HAP-1 (cell line): Measurements from ENCODE around the gene RTTN.

ENCODE experiments used
- DNase-seq, 2 experiments: peaks; one replicate each; pipeline ENCODE4 v3.0.0-alpha.2; 2016 to 2020; ENCODE audit warnings: low spot score in 2 of 2
- H3K27me3 ChIP-seq: fragments of 250-450 bp; sonication (Bioruptor Pico); 2 replicates; pipeline ENCODE4 v1.5.1; 2020; ENCODE audit warnings: low read depth, mild to moderate bottlenecking, moderate library complexity
- H3K36me3 ChIP-seq: fragments of 250-450 bp; sonication (Bioruptor Pico); replicated peaks from 2 replicates; pipeline ENCODE4 v1.5.1; 2020; ENCODE audit warnings: mild to moderate bottlenecking
- H3K4me1 ChIP-seq: fragments of 250-450 bp; sonication (Bioruptor Pico); 2 replicates; pipeline ENCODE4 v1.5.1; 2020; ENCODE audit warnings: mild to moderate bottlenecking
- H3K4me3 ChIP-seq: fragments of 250-450 bp; sonication (Bioruptor Pico); 2 replicates; pipeline ENCODE4 v1.5.1; 2020; ENCODE audit warnings: mild to moderate bottlenecking, moderate library complexity
- H3K9me3 ChIP-seq: fragments of 250-450 bp; sonication (Bioruptor Pico); 2 replicates; pipeline ENCODE4 v1.5.1; 2020; ENCODE audit warnings: mild to moderate bottlenecking, moderate library complexity
- in situ Hi-C: fragments of 300-500 bp; cut with MboI; formaldehyde crosslinking; loops from 3 replicates; pipeline ENCODE4 v1.14.3; 2020; ENCODE audit warnings: low sequenced_read_pairs, inconsistent platforms, mixed read lengths

The RTTN gene

GRCh38 chr18:69956665-69957620, 248.5 kb downstream of the RTTN start:
- in situ Hi-C loops = no loop called here
- no peak for DNase-seq
- H3K9me3 ChIP-seq = no peaks in the 10 kb centered on the region

GRCh38 chr18:69956057-69956456, 249.4 kb downstream of the RTTN start:
- no peaks in the 10 kb centered on the region for H3K9me3 ChIP-seq
- no peaks in the 10 kb centered on the region for H3K4me1 ChIP-seq
- H3K4me3 ChIP-seq = no peak overlapping the region
- no peaks in the 10 kb centered on the region for H3K27me3 ChIP-seq
- in situ Hi-C loops = no loop called here
- DNase-seq = no peak
- no peaks in the 10 kb centered on the region for H3K36me3 ChIP-seq

More at GRCh38 chr18:69956665-69957620, 248.5 kb downstream of the RTTN start:
- H3K4me1 ChIP-seq = no peaks in the 10 kb centered on the region
- H3K27me3 ChIP-seq = no peaks in the 10 kb centered on the region
- H3K36me3 ChIP-seq = no peaks in the 10 kb centered on the region
- H3K4me3 ChIP-seq = no peak overlapping the region

GRCh38 chr18:69954719-69955480, 250.6 kb downstream of the RTTN start:
- Histone ChIP-seq H3K27me3 (no peaks in the 10 kb centered on the region), H3K4me3 (no peak overlapping the region), H3K4me1 (no peaks in the 10 kb centered on the region), H3K9me3 (no peaks in the 10 kb centered on the region), H3K36me3 (no peaks in the 10 kb centered on the region)
- DNase-seq = no peak
- in situ Hi-C loops = no loop called here

DNA sequence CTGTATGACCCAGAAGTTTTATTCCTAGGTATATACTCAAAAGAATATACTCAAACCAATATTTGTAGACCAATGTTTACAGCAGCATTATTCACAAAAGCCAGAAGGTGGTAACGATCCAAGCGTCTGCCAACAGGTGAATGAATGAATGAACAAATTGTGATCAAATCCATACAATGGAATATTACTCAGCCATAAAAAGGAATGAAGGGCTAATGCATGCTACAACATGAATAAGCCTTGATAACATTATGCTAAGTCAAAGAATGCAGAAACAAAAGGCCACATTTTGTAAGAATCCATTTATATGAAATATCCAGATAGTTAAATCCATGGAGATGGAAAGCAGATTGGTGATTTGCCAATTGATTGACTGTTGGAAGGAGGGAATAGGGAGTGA, 252.3 kb downstream of the RTTN start:
- Histone ChIP-seq H3K9me3 (no peaks in the 10 kb centered on the region), H3K4me3 (no peak overlapping the region)

More for the DNA sequence above, 252.3 kb downstream of the RTTN start:
- no peaks in the 10 kb centered on the region for H3K4me1 ChIP-seq
- no peak for DNase-seq
- no peaks in the 10 kb centered on the region for H3K36me3 ChIP-seq
- H3K27me3 ChIP-seq = no peaks in the 10 kb centered on the region
- in situ Hi-C loops = no loop called here
